Renal cortical epithelial cell (primary cell): Measurements from ENCODE around the gene FLAD1. TPM values are rescaled to one million over a fixed set of nuclear protein-coding genes. Genes with fewer than 3 reads are reported as not detected.

ENCODE experiments used
- DNase-seq: peaks from one replicate; pipeline ENCODE4 v3.0.0-alpha.2; 2011; ENCODE audit warnings: low read depth
- total RNA-seq: library from RNA; depleted of rRNA; stranded (reverse); fragments of >200 nt; gene quantifications from 2 replicates; pipeline ENCODE4 v1.2.3, GENCODE V29; 2014

FLAD1 gene
- total RNA-seq, 1 donor from 2014 or later = 21.6 TPM

DNA sequence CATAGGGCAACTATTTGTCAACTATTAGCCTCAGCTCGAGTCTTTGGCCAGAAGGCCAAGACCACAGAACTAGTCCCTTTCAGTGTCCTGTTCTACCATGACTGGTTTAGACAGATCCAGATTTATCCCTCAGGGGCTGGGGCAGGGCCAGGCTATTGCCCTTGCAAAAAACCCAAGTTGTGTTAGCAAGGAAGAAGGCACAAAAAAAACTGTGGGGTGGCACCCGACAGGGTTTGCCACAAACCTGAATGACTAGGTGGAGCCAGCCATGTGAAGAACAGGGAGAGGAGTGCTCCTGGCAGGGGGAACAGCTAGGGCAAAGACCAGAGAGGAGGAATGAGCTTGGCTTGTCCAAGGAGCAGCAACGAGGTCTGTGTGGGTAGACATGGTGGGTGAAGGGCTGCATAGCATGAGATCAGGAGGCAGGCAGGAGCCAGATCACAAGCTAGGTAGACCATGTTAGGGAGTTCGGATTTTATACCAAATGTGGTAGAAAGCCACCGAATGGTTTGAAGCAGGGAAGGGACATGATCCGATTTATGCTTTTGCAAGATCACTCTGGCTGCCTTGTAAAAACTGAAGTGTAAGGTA lies 54.8 kb downstream of the FLAD1 start:
- DNase-seq = no peak

GRCh38 chr1:155038602-155039307 lies 55.6 kb downstream of the FLAD1 start:
- DNase-seq = peak; percentile 54

DNA sequence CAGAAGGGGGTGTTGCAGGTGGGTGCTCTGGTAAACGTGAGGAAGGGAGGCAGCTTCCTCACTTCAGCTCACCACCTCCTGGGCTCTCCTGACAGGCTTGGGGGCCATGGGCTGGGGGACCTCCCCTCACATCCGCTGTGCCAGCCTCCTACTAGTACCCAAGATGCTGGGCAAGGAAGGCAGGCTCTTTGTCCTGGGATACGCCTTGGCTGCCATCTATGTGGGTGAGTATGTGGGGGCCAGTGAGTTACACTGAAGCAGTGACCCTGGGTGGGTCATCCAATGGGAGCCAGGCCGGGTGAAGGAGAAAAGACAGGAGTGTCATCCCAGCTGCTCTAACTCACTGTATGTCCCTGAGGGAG lies 56.1 kb downstream of the FLAD1 start:
- no peak for DNase-seq

GRCh38 chr1:155040358-155041093 lies 57.4 kb downstream of the FLAD1 start:
- no peak for DNase-seq

Other genes with a start within 250 kb of the FLAD1 start
- gene KCNN3, start 113.1 kb upstream of the FLAD1 start, total RNA-seq = under 0.01 TPM in 1 of 2 replicates, not detected in the other
- gene PMVK, start 46.6 kb upstream of the FLAD1 start, total RNA-seq = 4.0 and 8.8 TPM in 2 replicates
- 81.3 and 141 TPM in 2 replicates for gene PBXIP1, start 27.2 kb upstream of the FLAD1 start, total RNA-seq
- gene PYGO2, start 21.6 kb upstream of the FLAD1 start, total RNA-seq = 5.4 and 18.4 TPM in 2 replicates
- 107 and 140 TPM in 2 replicates for gene SHC1, start 12.6 kb upstream of the FLAD1 start, total RNA-seq
- 23.4 and 106 TPM in 2 replicates for gene CKS1B, start 8.7 kb upstream of the FLAD1 start, total RNA-seq
- 0.60 TPM in 1 of 2 replicates, not detected in the other for gene LENEP, start 10.2 kb downstream of the FLAD1 start, total RNA-seq
- 29.2 and 36.5 TPM in 2 replicates for gene ZBTB7B, start 19.5 kb downstream of the FLAD1 start, total RNA-seq
- gene DCST2, start 50.4 kb downstream of the FLAD1 start, total RNA-seq = 0.05 TPM in 1 of 2 replicates, not detected in the other
- not detected in 2 replicates for gene DCST1, start 50.5 kb downstream of the FLAD1 start, total RNA-seq
- 47.9 and 137 TPM in 2 replicates for gene ADAM15, start 68.0 kb downstream of the FLAD1 start, total RNA-seq
- gene EFNA4, start 80.4 kb downstream of the FLAD1 start, total RNA-seq = 9.5 and 12.5 TPM in 2 replicates
- gene EFNA3, start 95.5 kb downstream of the FLAD1 start, total RNA-seq = 1.4 and 2.4 TPM in 2 replicates
- 68.3 and 80.4 TPM in 2 replicates for gene EFNA1, start 144.5 kb downstream of the FLAD1 start, total RNA-seq
- 16.7 and 63.0 TPM in 2 replicates for gene SLC50A1, start 152.5 kb downstream of the FLAD1 start, total RNA-seq
- 12.7 and 30.9 TPM in 2 replicates for gene DPM3, start 157.2 kb downstream of the FLAD1 start, total RNA-seq
- gene KRTCAP2, start 190.0 kb downstream of the FLAD1 start, total RNA-seq = 65.4 and 102 TPM in 2 replicates
- 2.6 and 5.9 TPM in 2 replicates for gene TRIM46, start 190.5 kb downstream of the FLAD1 start, total RNA-seq
- gene THBS3, start 224.6 kb downstream of the FLAD1 start, total RNA-seq = 21.7 and 52.9 TPM in 2 replicates
- 36.8 and 72.8 TPM in 2 replicates for gene MTX1, start 225.4 kb downstream of the FLAD1 start, total RNA-seq